ENCODE data around the gene ZNF385B.

The ZNF385B gene

GRCh38 chr2:179619947-179620467, 241.4 kb downstream of the ZNF385B start:
- DNase-seq = no peak

- no peak for DNase-seq
Measured at GRCh38 chr2:179614121-179614520, 247.3 kb downstream of the ZNF385B start.

- DNase-seq = no peak
Measured at GRCh38 chr2:179613701-179614100, 247.7 kb downstream of the ZNF385B start.

- DNase-seq = no peak
Measured at GRCh38 chr2:179613299-179613651, 248.1 kb downstream of the ZNF385B start.

- DNase-seq = no peak
Measured at GRCh38 chr2:179612591-179613298, 248.7 kb downstream of the ZNF385B start.

GRCh38 chr2:179612108-179612507, 249.3 kb downstream of the ZNF385B start:
- no peak for DNase-seq

- DNase-seq = no peak
Measured at GRCh38 chr2:179606141-179606540, 255.3 kb downstream of the ZNF385B start.

GRCh38 chr2:179605341-179605740, 256.1 kb downstream of the ZNF385B start:
- DNase-seq = no peak

- DNase-seq = no peak
Measured at GRCh38 chr2:179604598-179604997, 256.8 kb downstream of the ZNF385B start.

GRCh38 chr2:179602452-179602851, 259.0 kb downstream of the ZNF385B start:
- DNase-seq = no peak

- DNase-seq = no peak
Measured at GRCh38 chr2:179596018-179596417, 265.4 kb downstream of the ZNF385B start.

- DNase-seq = no peak
Measured at GRCh38 chr2:179595284-179595683, 266.1 kb downstream of the ZNF385B start.

GRCh38 chr2:179594268-179595112, 266.9 kb downstream of the ZNF385B start:
- DNase-seq = no peak

- no peak for DNase-seq
Measured at GRCh38 chr2:179593323-179593722, 268.1 kb downstream of the ZNF385B start.

- no peak for DNase-seq
Measured at GRCh38 chr2:179592167-179592936, 269.1 kb downstream of the ZNF385B start.

- DNase-seq = no peak
Measured at GRCh38 chr2:179591690-179592089, 269.7 kb downstream of the ZNF385B start.

GRCh38 chr2:179588486-179589145, 272.8 kb downstream of the ZNF385B start:
- DNase-seq = no peak

GRCh38 chr2:179584760-179585159, 276.7 kb downstream of the ZNF385B start:
- no peak for DNase-seq

- no peak for DNase-seq
Measured at GRCh38 chr2:179581605-179582004, 279.8 kb downstream of the ZNF385B start.

GRCh38 chr2:179580378-179581146, 280.9 kb downstream of the ZNF385B start:
- no peak for DNase-seq

- no peak for DNase-seq
Measured at GRCh38 chr2:179579800-179580199, 281.6 kb downstream of the ZNF385B start.

All from bone marrow (tissue), 2 donors.